K562 (cell line): ENCODE results near the gene GMEB2. TPM values are rescaled to one million over a fixed set of nuclear protein-coding genes. Genes with fewer than 3 reads are reported as not detected.

ENCODE experiments used
- ATAC-seq: fragments of 200-7000 bp; cut with Tn5 transposase; 3 replicates; pipeline ENCODE4 v1.9.1; 2020; ENCODE audit warnings: moderate library complexity
- BruUV-seq: library from RNA; stranded (reverse); fragments of 400-500 nt; replicated peaks from 2 replicates; lab custom pipeline; 2021; lab: Mats Ljungman, UMichigan
- CTCF ChIA-PET: fragments of 300-600 bp; formaldehyde crosslinking; extraction: SDS; loops from one replicate; lab custom pipeline; 2021; ENCODE audit warnings: low intra/inter-chr PET ratio; lab: Yijun Ruan, JAX
- POLR2A ChIA-PET: fragments of 300-600, 350-650 bp; sonication (Branson Sonifier 250); formaldehyde crosslinking; extraction: SDS; loops from one replicate; lab custom pipeline; 2021; ENCODE audit warnings: antibody characterized with exemption, inconsistent platforms; lab: Yijun Ruan, JAX
- DNase-seq, 4 experiments: peaks; one replicate each; pipeline versions ENCODE4 v3.0.0 to v3.0.0-alpha.2; 2011 to 2018; ENCODE audit warnings: low spot score in 3 of 4, mixed read lengths in 3 of 4; ENCODE audit errors: extremely low read depth in 1 of 4
- FAIRE-seq: peaks from 2 replicates; lab custom pipeline; 2011; peaks lifted over from hg19 to GRCh38; lab: Jason Lieb, UNC
- H2AFZ ChIP-seq: 2 replicates; pipeline ENCODE4 v1.6.0; 2011; ENCODE audit warnings: low read depth, low read length, control low read depth, inconsistent platforms
- H3K27ac ChIP-seq: fragments of 200-600 bp; 3 replicates; pipeline ENCODE4 v1.8.0; 2011; ENCODE audit warnings: low read depth, mild to moderate bottlenecking, control low read depth, inconsistent platforms, low read length, moderate library complexity, mixed read lengths; ENCODE audit errors: extremely low read depth
- H3K27me3 ChIP-seq, 2 experiments: fragments of 300-600 bp in 1 of 2; 2 replicates in 1 of 2; 3 replicates in 1 of 2; pipeline versions ENCODE4 v1.6.0 to v1.8.0; 2011; ENCODE audit warnings: inconsistent platforms in 2 of 2, low read length in 2 of 2, mild to moderate bottlenecking in 1 of 2, mixed read lengths in 1 of 2, moderate library complexity in 1 of 2; ENCODE audit not compliant: control insufficient read depth in 2 of 2, insufficient read depth in 2 of 2
- H3K36me3 ChIP-seq: fragments of 300-600 bp; 3 replicates; pipeline ENCODE4 v1.8.0; 2011; ENCODE audit warnings: mild to moderate bottlenecking, low read length, inconsistent platforms; ENCODE audit not compliant: control insufficient read depth, insufficient read depth
- H3K4me1 ChIP-seq, 2 experiments: fragments of 200-600 bp in 1 of 2; replicated peaks in 1 of 2; 2 replicates in 1 of 2; 3 replicates in 1 of 2; pipeline versions ENCODE4 v1.5.1 to v1.8.0; 2011; ENCODE audit warnings: inconsistent platforms in 2 of 2, low read length in 2 of 2, mild to moderate bottlenecking in 1 of 2, mixed read lengths in 1 of 2, moderate library complexity in 1 of 2; ENCODE audit not compliant: control insufficient read depth in 2 of 2, insufficient read depth in 2 of 2
- H3K4me2 ChIP-seq: 2 replicates; pipeline ENCODE4 v1.6.1; 2011; ENCODE audit warnings: low read length, control low read depth, inconsistent platforms, mixed read lengths; ENCODE audit not compliant: insufficient read depth
- H3K4me3 ChIP-seq: fragments of 200-600 bp; sonication (generic), shearing (Covaris generic); 2 replicates; pipeline ENCODE4 v1.5.1; 2016; ENCODE audit warnings: control low read depth, inconsistent platforms
- H3K79me2 ChIP-seq: fragments of 200-600 bp; 3 replicates; pipeline ENCODE4 v1.8.0; 2011; ENCODE audit warnings: low read length, inconsistent platforms; ENCODE audit not compliant: control insufficient read depth, insufficient read depth
- H3K9ac ChIP-seq, 2 experiments: 2 replicates each; pipeline versions ENCODE4 v1.6.0 to v1.6.1; 2011; ENCODE audit warnings: low read depth in 2 of 2, low read length in 2 of 2, control low read depth in 1 of 2, inconsistent platforms in 1 of 2, mild to moderate bottlenecking in 1 of 2, mixed read lengths in 1 of 2; ENCODE audit not compliant: insufficient read depth in 1 of 2
- H3K9me1 ChIP-seq: one replicate; pipeline ENCODE4 v1.6.0; 2011; ENCODE audit warnings: inconsistent platforms, mild to moderate bottlenecking, low read length, moderate library complexity; ENCODE audit not compliant: control insufficient read depth, insufficient read depth
- H3K9me3 ChIP-seq: replicated peaks from 2 replicates; pipeline ENCODE4 v1.5.1; 2011; ENCODE audit warnings: low read depth, low read length, inconsistent platforms; ENCODE audit not compliant: control insufficient read depth, insufficient read depth
- H4K20me1 ChIP-seq: replicated peaks from 2 replicates; pipeline ENCODE4 v1.6.1; 2011; ENCODE audit warnings: low read length, inconsistent platforms, mixed read lengths; ENCODE audit not compliant: control insufficient read depth, insufficient read depth
- ATF1 ChIP-seq, 2 experiments: fragments of 450-650 bp in 1 of 2; IDR thresholded peaks; 2 replicates each; pipeline ENCODE4 v1.6.1; 2016; ENCODE audit warnings: missing compliant biosample characterization in 1 of 2, missing genetic modification characterization in 1 of 2
- CBX5 ChIP-seq: IDR thresholded peaks from 2 replicates; pipeline ENCODE4 v1.6.1; 2014; ENCODE audit warnings: low read depth, borderline replicate concordance
- FOXP1 ChIP-seq: sonication (generic); formaldehyde crosslinking; IDR thresholded peaks from 2 replicates; pipeline ENCODE4 v1.8.0; 2022; ENCODE audit warnings: mild to moderate bottlenecking, missing genetic modification reagents
- MBD2 ChIP-seq: sonication (generic); IDR thresholded peaks from 2 replicates; pipeline ENCODE4 v1.6.1; 2016; ENCODE audit warnings: low read depth, borderline replicate concordance
- RFX1 ChIP-seq: fragments of 450-650 bp; IDR thresholded peaks from 2 replicates; pipeline ENCODE4 v1.6.1; 2016; ENCODE audit warnings: mild to moderate bottlenecking, moderate library complexity
- SAFB2 ChIP-seq: fragments of 200-400 bp; formaldehyde crosslinking; IDR thresholded peaks from 2 replicates; pipeline ENCODE4 v1.6.1; 2018; ENCODE audit warnings: borderline replicate concordance, low read length, low read depth, moderate library complexity; ENCODE audit not compliant: severe bottlenecking
- ZBTB7A ChIP-seq: IDR thresholded peaks from 2 replicates; pipeline ENCODE4 v1.6.1; 2011; ENCODE audit warnings: low read depth, mild to moderate bottlenecking, low read length, moderate library complexity, borderline replicate concordance; ENCODE audit not compliant: control insufficient read depth
- ZNF764 ChIP-seq: fragments of 250-450 bp; sonication (Bioruptor Pico); IDR thresholded peaks from 2 replicates; pipeline ENCODE4 v1.4.0; 2020; ENCODE audit warnings: low read depth, mild to moderate bottlenecking, moderate library complexity
- WGBS: fragments of 100-300 bp; shearing (Covaris generic); methylation state at CpG from one replicate; pipeline ENCODE4 v1.1.6; 2016; ENCODE audit warnings: low coverage, mixed read lengths; ENCODE audit not compliant: insufficient coverage; ENCODE audit errors: missing lambda C conversion rate; 5-methylcytosine and 5-hydroxymethylcytosine counted together
- in situ Hi-C: fragments of 300-500 bp; cut with MboI; formaldehyde crosslinking; loops from 4 replicates; pipeline ENCODE4 v1.15.0; 2018; ENCODE audit warnings: inconsistent platforms, mixed read lengths
- intact Hi-C: fragments of 100-400 bp; cut with micrococcal nuclease; formaldehyde crosslinking; loops from 2 replicates; pipeline ENCODE4 v1.14.2; 2022
- polyA plus RNA-seq, 8 experiments: library from polyadenylated mRNA; depleted of rRNA in 4 of 8; stranded (reverse) in 5 of 8; unstranded in 3 of 8; fragments of >200 nt; fragmentation: Nextera tagmentation in 2 of 8; fragmentation: Illumina TruSeq in 1 of 8; extraction: Ambion mirVana in 2 of 8; extraction: Trizol in 1 of 8; gene quantifications; 2 replicates each; pipeline versions ENCODE4 v1.2.1 to v1.2.3, GENCODE V29; 2011 to 2014; ENCODE audit warnings: inconsistent platforms in 1 of 8, missing spikeins in 1 of 8
- total RNA-seq, 7 experiments: library from RNA; depleted of rRNA in 6 of 7; stranded (reverse); fragments of >200 nt in 6 of 7; fragmentation: Illumina TruSeq in 2 of 7; extraction: Trizol in 2 of 7; gene quantifications; 2 replicates each; pipeline versions ENCODE4 v1.2.1 to v1.2.3, GENCODE V29; 2011 to 2021; ENCODE audit warnings: low replicate concordance in 1 of 7
- TF ChIP-seq, protein P1 (sequence below), 3 experiments: fragments of 200-800 bp in 1 of 3; fragments of 250-450 bp in 1 of 3; fragments of 450-650 bp in 1 of 3; sonication (Bioruptor Pico) in 1 of 3; sonication (Bioruptor generic) in 1 of 3; formaldehyde crosslinking in 1 of 3; IDR thresholded peaks; 2 replicates each; pipeline versions ENCODE4 v1.6.1 to v1.8.0; 2016 to 2022; ENCODE audit warnings: mild to moderate bottlenecking in 2 of 3, missing genetic modification characterization in 2 of 3, missing compliant biosample characterization in 1 of 3, moderate library complexity in 1 of 3

GMEB2 gene
- total and polyA plus RNA-seq, 9 of the 15 experiments (the other 6 are each of a cell fraction or from before 2014, with no cell fraction given) = 0.03 to 13.9 (median 6.3) TPM

DNA sequence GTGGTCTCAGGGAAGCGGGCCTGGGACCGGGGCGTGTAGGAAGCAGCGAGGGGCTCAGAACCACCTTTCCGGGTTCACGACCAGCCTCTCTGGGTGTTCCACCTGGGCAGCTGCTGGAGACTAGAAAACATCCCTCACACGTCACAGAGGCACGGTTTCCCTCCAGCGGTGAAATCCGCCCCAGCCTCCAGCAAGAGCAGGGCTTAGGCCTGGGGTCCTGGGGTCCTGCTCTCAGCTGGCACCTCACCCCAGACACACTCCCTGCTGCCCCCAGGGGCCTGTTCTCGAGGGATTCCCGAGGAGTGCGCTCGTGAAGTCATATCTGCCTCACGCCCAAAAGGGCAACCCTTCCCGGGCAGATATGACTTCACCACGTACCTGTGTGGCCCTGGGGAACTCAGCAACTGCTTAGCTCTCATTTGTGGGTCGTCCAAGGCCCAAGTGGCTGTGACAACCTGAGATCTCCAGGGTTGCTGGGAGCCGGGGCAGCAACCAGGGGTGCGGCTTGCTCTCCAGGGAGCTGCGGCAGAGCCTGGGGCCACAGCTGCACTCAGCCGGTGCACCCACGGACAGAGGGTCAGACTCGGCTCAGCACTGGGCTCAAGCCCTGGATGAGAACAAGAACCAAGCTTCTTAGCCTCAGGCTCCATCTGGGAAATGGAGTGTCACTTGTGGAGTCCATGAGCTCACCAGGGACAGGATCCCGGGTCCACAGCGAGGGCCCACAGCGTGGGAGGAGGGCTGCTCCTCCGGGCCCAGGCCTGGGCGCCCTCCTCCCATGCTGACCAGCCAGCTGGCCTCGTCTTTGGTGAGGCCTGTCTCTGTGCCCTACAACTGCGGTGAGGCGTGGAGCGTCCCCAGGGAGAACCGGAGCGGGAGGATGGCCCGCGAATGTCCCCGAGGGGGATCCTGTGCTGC is 72.3 kb downstream of the GMEB2 start:
- in situ Hi-C loops = no loop called here
- peak overlapping the region; percentile 76; the same call in 1 of the 2 replicates for H3K4me3 ChIP-seq
- H3K9ac ChIP-seq = peak overlapping the region in 1 of 2 experiments; percentile 91; a peak in 2 of 4 replicates
- H4K20me1 ChIP-seq = no peaks in the 10 kb centered on the region
- H3K36me3 ChIP-seq = no peaks in the 10 kb centered on the region
- no peaks in the 10 kb centered on the region for H3K27me3 ChIP-seq
- H3K4me1 ChIP-seq = peaks cover 15 to 67% of the 10 kb centered on the region in 2 experiments
- intact Hi-C loops = loop anchor here (10.0 kb wide), 1 partner anchor 310 kb away; the partner anchor contains the start of genes ABHD16B and TPD52L2
- ATAC-seq (no peak), DNase-seq (no peak), FAIRE-seq (no peak)
- 0 out of 2 replicates have a peak overlapping the region, but pooled peaks have one; percentile 22 for H2AFZ ChIP-seq
- TF ChIP-seq SAFB2 (no peak), FOXP1 (0 out of 2 replicates have a peak, but pooled peaks have one; percentile 15)
- H3K27ac ChIP-seq = no peak overlapping the region
- CTCF ChIA-PET = no interaction called here
- H3K9me1 ChIP-seq = no peaks in the 10 kb centered on the region
- H3K4me2 ChIP-seq = peak overlapping the region; percentile 54
- POLR2A ChIA-PET = interaction anchor here (0.5 to 1.7 kb wide), 5 partner anchors 9 to 347 kb away, joined by 3 to 9 read pairs (median 4); partner anchors contain the start of gene GMEB2
- 56% methylated on average over 33 of the region's 38 CpGs for WGBS
- H3K9me3 ChIP-seq = no peaks in the 10 kb centered on the region
- no TSS peak for BruUV-seq
- no peaks in the 10 kb centered on the region for H3K79me2 ChIP-seq

- Histone ChIP-seq H3K9me3 (no peaks in the 10 kb centered on the region), H2AFZ (peak within 1 kb of the TSS; percentile 89), H4K20me1 (no peaks in the 10 kb centered on the region), H3K4me3 (peak within 1 kb of the TSS; percentile 76), H3K27me3 (no peaks in the 10 kb centered on the region), H3K9me1 (no peaks in the 10 kb centered on the region), H3K79me2 (no peaks in the 10 kb centered on the region), H3K36me3 (no peaks in the 10 kb centered on the region), H3K4me1 (peaks cover 15 to 64% of the 10 kb centered on the region in 2 experiments), H3K4me2 (peak within 1 kb of the TSS; percentile 84), H3K27ac (peak within 1 kb of the TSS; percentile 60), H3K9ac (peak within 1 kb of the TSS; percentile 55 to 91)
- POLR2A ChIA-PET = interaction anchor here (1.6 kb wide), 1 partner anchor 16 kb away, joined by 6 read pairs; no protein-coding TSS in a partner anchor
- no TSS peak for BruUV-seq
- in situ Hi-C loops = no loop called here
- intact Hi-C loops = loop anchor here (10.0 kb wide), 1 partner anchor 311 kb away; the partner anchor contains the start of genes ABHD16B and TPD52L2
- 0% methylated on average over 9 of the region's 34 CpGs for WGBS
- CTCF ChIA-PET = interaction anchor here (0.7 kb wide), 1 partner anchor 57 kb away, joined by 3 read pairs; no protein-coding TSS in a partner anchor
- no peak for FAIRE-seq
- DNase-seq = peak; percentile 72 to 78 (median 74)
- peak; percentile 72 for ATAC-seq
- no peak for TF ChIP-seq MBD2
- peak; percentile 76; the same call in 1 of the 2 replicates for TF ChIP-seq RFX1
- TF ChIP-seq, protein P1, sequence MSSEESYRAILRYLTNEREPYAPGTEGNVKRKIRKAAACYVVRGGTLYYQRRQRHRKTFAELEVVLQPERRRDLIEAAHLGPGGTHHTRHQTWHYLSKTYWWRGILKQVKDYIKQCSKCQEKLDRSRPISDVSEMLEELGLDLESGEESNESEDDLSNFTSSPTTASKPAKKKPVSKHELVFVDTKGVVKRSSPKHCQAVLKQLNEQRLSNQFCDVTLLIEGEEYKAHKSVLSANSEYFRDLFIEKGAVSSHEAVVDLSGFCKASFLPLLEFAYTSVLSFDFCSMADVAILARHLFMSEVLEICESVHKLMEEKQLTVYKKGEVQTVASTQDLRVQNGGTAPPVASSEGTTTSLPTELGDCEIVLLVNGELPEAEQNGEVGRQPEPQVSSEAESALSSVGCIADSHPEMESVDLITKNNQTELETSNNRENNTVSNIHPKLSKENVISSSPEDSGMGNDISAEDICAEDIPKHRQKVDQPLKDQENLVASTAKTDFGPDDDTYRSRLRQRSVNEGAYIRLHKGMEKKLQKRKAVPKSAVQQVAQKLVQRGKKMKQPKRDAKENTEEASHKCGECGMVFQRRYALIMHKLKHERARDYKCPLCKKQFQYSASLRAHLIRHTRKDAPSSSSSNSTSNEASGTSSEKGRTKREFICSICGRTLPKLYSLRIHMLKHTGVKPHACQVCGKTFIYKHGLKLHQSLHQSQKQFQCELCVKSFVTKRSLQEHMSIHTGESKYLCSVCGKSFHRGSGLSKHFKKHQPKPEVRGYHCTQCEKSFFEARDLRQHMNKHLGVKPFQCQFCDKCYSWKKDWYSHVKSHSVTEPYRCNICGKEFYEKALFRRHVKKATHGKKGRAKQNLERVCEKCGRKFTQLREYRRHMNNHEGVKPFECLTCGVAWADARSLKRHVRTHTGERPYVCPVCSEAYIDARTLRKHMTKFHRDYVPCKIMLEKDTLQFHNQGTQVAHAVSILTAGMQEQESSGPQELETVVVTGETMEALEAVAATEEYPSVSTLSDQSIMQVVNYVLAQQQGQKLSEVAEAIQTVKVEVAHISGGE (CRISPR knock-in tag; IDR thresholded peaks at IDR 0.05) = peak in 1 of 3 experiments; percentile 43; a peak in 1 of 6 replicates
- TF ChIP-seq ZBTB7A = peak; percentile 87; the same call in 1 of the 2 replicates
- TF ChIP-seq CBX5 = no peak
- no peak for TF ChIP-seq ATF1 (CRISPR knock-in tag; IDR thresholded peaks at IDR 0.05)
- TF ChIP-seq ATF1 (tag; IDR thresholded peaks at IDR 0.05) = peak; percentile 32; the same call in 1 of the 2 replicates
- TF ChIP-seq ZNF764 (CRISPR knock-in tag) = no peak
Measured at GRCh38 chr20:63553933-63554290, 73.0 kb downstream of the GMEB2 start, which contains the start of gene FNDC11. FNDC11 (plus strand) TSS chr20:63554159; CDS start chr20:63555664, 1,505 bp downstream.
